Measurements from ENCODE around the gene SNX14. TPM values are rescaled to one million over a fixed set of nuclear protein-coding genes. Genes with fewer than 3 reads are reported as not detected.

Gene SNX14
- total and polyA plus RNA-seq, 10 of the 15 experiments (the other 5 are each of a cell fraction or from before 2014, with no cell fraction given), result 34.2 to 122 (median 51.0) TPM

GRCh38 chr6:85642774-85643536 lies 49.3 kb upstream of the SNX14 start, which contains the start of gene SYNCRIP (continued):
- TF ChIP-seq ZBTB33 (IDR thresholded peaks at IDR 0.05) (no peak), MAX (IDR thresholded peaks at IDR 0.05; ENCODE audit: low read depth, low read length) (no peak), NR2C2 (IDR thresholded peaks at IDR 0.05; ENCODE audit: borderline replicate concordance, control insufficient read depth, insufficient read length, low read depth) (no peak), MYB (IDR thresholded peaks at IDR 0.05; ENCODE audit: borderline replicate concordance, low read depth, low read length) (no peak), JUNB (IDR thresholded peaks at IDR 0.05) (no peak), NR2C1 (IDR thresholded peaks at IDR 0.05) (no peak), RELA (IDR thresholded peaks at IDR 0.05; ENCODE audit: borderline replicate concordance, partially characterized antibody) (peak; percentile 66), SPI1 (IDR thresholded peaks at IDR 0.05; ENCODE audit: borderline replicate concordance, insufficient read depth, low read depth, low read length) (no peak), YBX1 (IDR thresholded peaks at IDR 0.05) (no peak), LARP7 (IDR thresholded peaks at IDR 0.05) (no peak; the same call in 1 of the 2 replicates), STAT1 (conservative IDR thresholded peaks at IDR 0.05) (0 out of 2 replicates have a peak, but pooled peaks have one; percentile 78), POLR2AphosphoS5 (IDR thresholded peaks at IDR 0.05; ENCODE audit: low read length) (peak; percentile 98), KLF5 (IDR thresholded peaks at IDR 0.05; ENCODE audit: partially characterized antibody) (no peak), NFYA (IDR thresholded peaks at IDR 0.05; ENCODE audit: borderline replicate concordance, low read depth, low read length) (no peak), CHD1 (IDR thresholded peaks at IDR 0.05; ENCODE audit: low read depth, low read length) (peak; percentile 88), NFYB (IDR thresholded peaks at IDR 0.05; ENCODE audit: insufficient read depth, low read depth, low read length) (no peak), TAF1 (IDR thresholded peaks at IDR 0.05; ENCODE audit: borderline replicate concordance, low read depth, low read length) (peak; percentile 79), ZNF24 (IDR thresholded peaks at IDR 0.05) (no peak), USF1 (IDR thresholded peaks at IDR 0.05; ENCODE audit: borderline replicate concordance, extremely low read length, insufficient read depth, low read depth, low read length) (no peak), NRF1 (conservative IDR thresholded peaks at IDR 0.05; ENCODE audit: low read depth, low read length) (no peak), PBX3 (IDR thresholded peaks at IDR 0.05; ENCODE audit: insufficient replicate concordance, low read depth, low read length) (no peak), ZNF274 (IDR thresholded peaks at IDR 0.05; ENCODE audit: insufficient read depth, insufficient read length) (no peak), RB1 (IDR thresholded peaks at IDR 0.05; ENCODE audit: borderline replicate concordance) (peak; percentile 93), POLR2A (IDR thresholded peaks at IDR 0.05; ENCODE audit: low read depth, low read length) (peak; percentile 90), MEF2B (IDR thresholded peaks at IDR 0.05; ENCODE audit: partially characterized antibody, poor library complexity, severe bottlenecking) (no peak), ATF2 (IDR thresholded peaks at IDR 0.05; ENCODE audit: low read length) (no peak), MTA3 (IDR thresholded peaks at IDR 0.05; ENCODE audit: borderline replicate concordance, low read length) (no peak)
